Liver (tissue), 9 donors: Measurements from ENCODE around the gene AP1S2. TPM values are rescaled to one million over a fixed set of nuclear protein-coding genes. Genes with fewer than 3 reads are reported as not detected.

Source experiments
- DNase-seq: peaks from one replicate; pipeline ENCODE4 v3.0.0-alpha.2; 2017; ENCODE audit warnings: low spot score
- H3K27ac ChIP-seq, 2 donors: one replicate each; pipeline ENCODE4 v1.7.0; 2013; ENCODE audit warnings: inconsistent platforms in 2 of 2, low read length in 2 of 2, control low read depth in 1 of 2, low read depth in 1 of 2, mild to moderate bottlenecking in 1 of 2
- H3K27me3 ChIP-seq, 4 donors: one replicate each; pipeline versions ENCODE4 v1.6.1 to v1.7.0; 2013; ENCODE audit warnings: low read length in 3 of 4, inconsistent platforms in 1 of 4, mild to moderate bottlenecking in 1 of 4, moderate library complexity in 1 of 4; ENCODE audit not compliant: control insufficient read depth in 4 of 4, insufficient read depth in 4 of 4
- H3K36me3 ChIP-seq, 4 donors: one replicate each; pipeline versions ENCODE4 v1.6.1 to v1.7.0; 2013; ENCODE audit warnings: low read length in 3 of 4, mild to moderate bottlenecking in 3 of 4, low read depth in 1 of 4, moderate library complexity in 1 of 4; ENCODE audit not compliant: control insufficient read depth in 4 of 4, insufficient read depth in 3 of 4
- H3K4me1 ChIP-seq, 4 donors: one replicate each; pipeline versions ENCODE4 v1.6.1 to v1.7.0; 2013; ENCODE audit warnings: low read length in 3 of 4, mild to moderate bottlenecking in 3 of 4, moderate library complexity in 1 of 4; ENCODE audit not compliant: control insufficient read depth in 4 of 4, insufficient read depth in 4 of 4
- H3K4me3 ChIP-seq, 3 donors: one replicate each; pipeline versions ENCODE4 v1.6.1 to v1.7.0; 2013; ENCODE audit warnings: low read length in 3 of 3, control low read depth in 1 of 3, low read depth in 1 of 3, mild to moderate bottlenecking in 1 of 3
- H3K9ac ChIP-seq, 2 donors: one replicate each; pipeline ENCODE4 v1.7.0; 2013; ENCODE audit warnings: low read length in 2 of 2, mild to moderate bottlenecking in 2 of 2, moderate library complexity in 2 of 2, control low read depth in 1 of 2, low read depth in 1 of 2
- H3K9me3 ChIP-seq, 4 donors: one replicate each; pipeline versions ENCODE4 v1.6.1 to v1.7.0; 2013; ENCODE audit warnings: low read length in 3 of 4; ENCODE audit not compliant: control insufficient read depth in 4 of 4
- EGR1 ChIP-seq, 2 donors: IDR thresholded peaks; 2 replicates each; pipeline ENCODE4 v1.6.1; 2016 to 2018; ENCODE audit warnings: antibody characterized with exemption in 2 of 2, low read depth in 2 of 2
- FOXA1 ChIP-seq: IDR thresholded peaks from 2 replicates; pipeline ENCODE4 v1.6.1; 2016; ENCODE audit warnings: antibody characterized with exemption
- FOXA2 ChIP-seq: IDR thresholded peaks from 2 replicates; pipeline ENCODE4 v1.6.1; 2016; ENCODE audit warnings: antibody characterized with exemption
- GABPA ChIP-seq, 2 donors: IDR thresholded peaks in 1 of 2; conservative IDR thresholded peaks in 1 of 2; 2 replicates each; pipeline ENCODE4 v1.6.1; 2016; ENCODE audit warnings: antibody characterized with exemption in 2 of 2, mild to moderate bottlenecking in 1 of 2, moderate library complexity in 1 of 2
- JUND ChIP-seq, 2 donors: IDR thresholded peaks; 2 replicates each; pipeline ENCODE4 v1.6.1; 2016; ENCODE audit warnings: antibody characterized with exemption in 2 of 2
- NR2F2 ChIP-seq: IDR thresholded peaks from 2 replicates; pipeline ENCODE4 v1.6.1; 2016; ENCODE audit warnings: antibody characterized with exemption
- RAD21 ChIP-seq, 2 donors: IDR thresholded peaks; 2 replicates each; pipeline ENCODE4 v1.6.1; 2016; ENCODE audit warnings: antibody characterized with exemption in 2 of 2, mild to moderate bottlenecking in 2 of 2
- RXRA ChIP-seq, 2 donors: IDR thresholded peaks; 2 replicates each; pipeline ENCODE4 v1.6.1; 2017 to 2018; ENCODE audit warnings: antibody characterized with exemption in 2 of 2, mild to moderate bottlenecking in 1 of 2
- SP1 ChIP-seq: IDR thresholded peaks from 2 replicates; pipeline ENCODE4 v1.6.1; 2018; ENCODE audit warnings: antibody characterized with exemption, mild to moderate bottlenecking
- TAF1 ChIP-seq: conservative IDR thresholded peaks from 2 replicates; pipeline ENCODE4 v1.6.1; 2016; ENCODE audit warnings: antibody characterized with exemption, mild to moderate bottlenecking
- YY1 ChIP-seq: IDR thresholded peaks from 2 replicates; pipeline ENCODE4 v1.6.1; 2016; ENCODE audit warnings: antibody characterized with exemption, mild to moderate bottlenecking
- WGBS: extraction: QIAGEN DNeasy Blood & Tissue Kit; methylation state at CpG from one replicate; pipeline ENCODE4 v1.1.7; 2013; 5-methylcytosine and 5-hydroxymethylcytosine counted together
- polyA plus RNA-seq, 2 donors: library from polyadenylated mRNA; stranded (reverse) in 1 of 2; unstranded in 1 of 2; fragments of 200-250 nt in 1 of 2; fragments of >200 nt in 1 of 2; fragmentation: Nextera tagmentation in 1 of 2; extraction: Ambion mirVana in 1 of 2; gene quantifications; one replicate each; pipeline versions ENCODE4 v1.2.1 to v1.2.3, GENCODE V29; 2013 to 2015
- total RNA-seq, 2 donors: library from RNA; depleted of rRNA; stranded (reverse); fragments of >200 nt; gene quantifications; one replicate each; pipeline ENCODE4 v1.2.3, GENCODE V29; 2014
- TF ChIP-seq, protein P1 (sequence below): fragments of 150-350 bp; IDR thresholded peaks from 2 replicates; pipeline ENCODE4 v1.5.1; 2017; ENCODE audit warnings: improper control_type of control experiment, low read depth, low read length; ENCODE audit not compliant: missing input control
- TF ChIP-seq, protein P2 (sequence below): IDR thresholded peaks from 2 replicates; pipeline ENCODE4 v1.6.1; 2016; ENCODE audit warnings: antibody characterized with exemption
- TF ChIP-seq, protein P3 (sequence below): IDR thresholded peaks from 2 replicates; pipeline ENCODE4 v1.6.1; 2016; ENCODE audit warnings: antibody characterized with exemption
- TF ChIP-seq, protein P4 (sequence below): IDR thresholded peaks from 2 replicates; pipeline ENCODE4 v1.6.1; 2016; ENCODE audit warnings: antibody characterized with exemption
- donor health status: healthy.
- donor health status: healthy.
- donor health status: healthy.
- donor health status: healthy.
- donor health status: healthy.

The AP1S2 gene
- total and polyA plus RNA-seq, 4 donors, result 6.1 to 25.7 (median 10.6) TPM

DNA sequence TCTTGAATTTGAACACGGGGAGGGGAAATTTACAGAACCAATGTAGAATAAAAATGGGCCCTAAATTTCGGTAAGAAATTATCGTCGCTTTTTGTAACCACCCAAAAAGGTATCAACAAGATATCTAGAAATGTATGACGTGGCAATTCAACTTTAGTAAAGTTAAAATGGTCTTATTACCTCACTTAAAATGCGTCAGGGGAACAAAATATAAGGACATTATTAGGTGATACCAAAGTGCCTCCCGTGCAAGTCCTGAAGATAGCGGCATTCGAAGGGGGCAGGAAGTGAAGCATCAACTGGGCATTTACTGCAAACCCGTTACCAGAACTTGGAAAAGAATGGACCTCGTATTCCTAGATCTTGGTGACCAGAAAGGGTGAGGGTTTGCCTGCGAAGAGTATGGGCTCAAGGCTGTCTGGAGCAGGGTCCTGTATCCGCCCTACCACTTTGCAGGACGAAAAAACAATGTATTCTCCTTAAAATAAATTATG, 980 bp downstream of the AP1S2 start:
- Histone ChIP-seq H3K9ac (peak overlapping the region in 1 of 2 donors; percentile 31), H3K4me3 (peak overlapping the region in 2 of 3 donors; percentile 69 to 87), H3K9me3 (no peaks in the 10 kb centered on the region), H3K27ac (peak overlapping the region in 1 of 2 donors; percentile 21), H3K4me1 (peaks cover 0 to 14% (median 10%) of the 10 kb centered on the region in 4 donors), H3K36me3 (no peaks in the 10 kb centered on the region), H3K27me3 (no peaks in the 10 kb centered on the region)
- TF ChIP-seq EGR1 (IDR thresholded peaks at IDR 0.05; ENCODE audit: low read depth in 2 of 2) (no peak), JUND (IDR thresholded peaks at IDR 0.05) (no peak), FOXA1 (no peak), RAD21 (IDR thresholded peaks at IDR 0.05) (no peak), YY1 (no peak), FOXA2 (no peak)
- TF ChIP-seq, protein P1, sequence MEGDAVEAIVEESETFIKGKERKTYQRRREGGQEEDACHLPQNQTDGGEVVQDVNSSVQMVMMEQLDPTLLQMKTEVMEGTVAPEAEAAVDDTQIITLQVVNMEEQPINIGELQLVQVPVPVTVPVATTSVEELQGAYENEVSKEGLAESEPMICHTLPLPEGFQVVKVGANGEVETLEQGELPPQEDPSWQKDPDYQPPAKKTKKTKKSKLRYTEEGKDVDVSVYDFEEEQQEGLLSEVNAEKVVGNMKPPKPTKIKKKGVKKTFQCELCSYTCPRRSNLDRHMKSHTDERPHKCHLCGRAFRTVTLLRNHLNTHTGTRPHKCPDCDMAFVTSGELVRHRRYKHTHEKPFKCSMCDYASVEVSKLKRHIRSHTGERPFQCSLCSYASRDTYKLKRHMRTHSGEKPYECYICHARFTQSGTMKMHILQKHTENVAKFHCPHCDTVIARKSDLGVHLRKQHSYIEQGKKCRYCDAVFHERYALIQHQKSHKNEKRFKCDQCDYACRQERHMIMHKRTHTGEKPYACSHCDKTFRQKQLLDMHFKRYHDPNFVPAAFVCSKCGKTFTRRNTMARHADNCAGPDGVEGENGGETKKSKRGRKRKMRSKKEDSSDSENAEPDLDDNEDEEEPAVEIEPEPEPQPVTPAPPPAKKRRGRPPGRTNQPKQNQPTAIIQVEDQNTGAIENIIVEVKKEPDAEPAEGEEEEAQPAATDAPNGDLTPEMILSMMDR, result no peak
- TF ChIP-seq, protein P2, sequence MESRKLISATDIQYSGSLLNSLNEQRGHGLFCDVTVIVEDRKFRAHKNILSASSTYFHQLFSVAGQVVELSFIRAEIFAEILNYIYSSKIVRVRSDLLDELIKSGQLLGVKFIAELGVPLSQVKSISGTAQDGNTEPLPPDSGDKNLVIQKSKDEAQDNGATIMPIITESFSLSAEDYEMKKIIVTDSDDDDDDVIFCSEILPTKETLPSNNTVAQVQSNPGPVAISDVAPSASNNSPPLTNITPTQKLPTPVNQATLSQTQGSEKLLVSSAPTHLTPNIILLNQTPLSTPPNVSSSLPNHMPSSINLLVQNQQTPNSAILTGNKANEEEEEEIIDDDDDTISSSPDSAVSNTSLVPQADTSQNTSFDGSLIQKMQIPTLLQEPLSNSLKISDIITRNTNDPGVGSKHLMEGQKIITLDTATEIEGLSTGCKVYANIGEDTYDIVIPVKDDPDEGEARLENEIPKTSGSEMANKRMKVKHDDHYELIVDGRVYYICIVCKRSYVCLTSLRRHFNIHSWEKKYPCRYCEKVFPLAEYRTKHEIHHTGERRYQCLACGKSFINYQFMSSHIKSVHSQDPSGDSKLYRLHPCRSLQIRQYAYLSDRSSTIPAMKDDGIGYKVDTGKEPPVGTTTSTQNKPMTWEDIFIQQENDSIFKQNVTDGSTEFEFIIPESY, result no peak
- TF ChIP-seq, protein P3, sequence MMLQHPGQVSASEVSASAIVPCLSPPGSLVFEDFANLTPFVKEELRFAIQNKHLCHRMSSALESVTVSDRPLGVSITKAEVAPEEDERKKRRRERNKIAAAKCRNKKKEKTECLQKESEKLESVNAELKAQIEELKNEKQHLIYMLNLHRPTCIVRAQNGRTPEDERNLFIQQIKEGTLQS, result no peak
- no peak for DNase-seq
- WGBS, result 49% methylated on average over 14 of the region's 14 CpGs

DNA sequence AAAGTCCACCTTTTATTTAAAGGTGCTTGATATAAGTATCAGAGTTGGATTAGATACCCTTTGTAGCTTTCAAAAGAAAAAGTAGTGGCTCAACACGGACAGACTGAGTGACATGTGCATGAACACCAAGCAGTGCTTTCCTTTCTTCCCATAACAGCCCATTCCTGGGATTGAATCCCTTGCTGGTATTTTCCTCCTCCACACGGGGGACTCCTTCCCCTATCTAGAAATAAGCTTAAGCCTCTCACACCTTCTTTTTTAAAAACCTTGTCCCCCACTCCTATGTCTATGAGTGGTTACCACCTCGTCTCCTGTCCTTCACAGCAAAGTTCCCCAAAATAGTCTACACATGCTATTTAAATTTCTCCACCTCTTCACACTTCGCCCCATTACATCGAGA, 5.1 kb downstream of the AP1S2 start:
- Histone ChIP-seq H3K27me3 (no peaks in the 10 kb centered on the region), H3K36me3 (peaks cover 0 to 4% (median 0%) of the 10 kb centered on the region in 4 donors), H3K4me1 (peaks cover 0 to 7% (median 4%) of the 10 kb centered on the region in 4 donors), H3K27ac (no peak overlapping the region), H3K9ac (no peak overlapping the region), H3K4me3 (no peak overlapping the region), H3K9me3 (no peaks in the 10 kb centered on the region)
- 70% methylated on average over 5 of the region's 5 CpGs for WGBS
- TF ChIP-seq, protein P2, result no peak
- TF ChIP-seq EGR1 (IDR thresholded peaks at IDR 0.05; ENCODE audit: low read depth in 2 of 2), result no peak
- no peak for TF ChIP-seq TAF1
- no peak for TF ChIP-seq YY1
- TF ChIP-seq FOXA1, result no peak
- peak; percentile 20 to 39 for TF ChIP-seq RAD21 (IDR thresholded peaks at IDR 0.05)
- no peak for DNase-seq

DNA sequence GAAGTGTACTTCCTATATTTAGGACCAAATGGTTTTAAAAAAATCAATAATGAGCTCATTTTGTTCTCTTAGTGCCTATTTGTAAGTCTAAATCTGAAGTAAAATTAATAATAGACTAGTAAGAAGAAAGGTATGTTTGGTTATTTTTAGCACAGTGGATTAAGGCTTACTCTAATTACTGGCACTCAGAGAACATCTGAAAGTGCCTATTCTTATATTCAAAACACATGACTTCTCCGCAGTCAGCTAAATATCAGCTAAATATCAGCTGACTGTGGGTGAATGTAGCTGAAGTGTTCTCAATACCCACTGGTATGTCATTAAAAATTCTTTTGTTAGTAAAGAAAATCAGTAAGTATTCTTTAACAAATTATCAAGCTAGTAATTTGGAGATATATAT, 6.0 kb downstream of the AP1S2 start:
- H3K4me3 ChIP-seq, result no peak overlapping the region
- no peak overlapping the region for H3K27ac ChIP-seq
- WGBS, result 86% methylated on average over 1 of the region's 1 CpG
- no peaks in the 10 kb centered on the region for H3K27me3 ChIP-seq
- H3K9me3 ChIP-seq, result no peaks in the 10 kb centered on the region
- no peak for DNase-seq
- peaks cover 0 to 4% (median 0%) of the 10 kb centered on the region in 4 donors for H3K36me3 ChIP-seq
- peaks cover 0 to under 1% (median 0%) of the 10 kb centered on the region in 4 donors for H3K4me1 ChIP-seq
- no peak overlapping the region for H3K9ac ChIP-seq
- TF ChIP-seq GABPA (IDR thresholded peaks at IDR 0.05 in 1 of 2, conservative IDR thresholded peaks at IDR 0.05 in 1 of 2), result no peak
- no peak for TF ChIP-seq RAD21 (IDR thresholded peaks at IDR 0.05)
- no peak for TF ChIP-seq SP1
- TF ChIP-seq, protein P2, result no peak
- TF ChIP-seq, protein P3, result no peak
- no peak for TF ChIP-seq EGR1 (IDR thresholded peaks at IDR 0.05; ENCODE audit: low read depth in 2 of 2)
- no peak for TF ChIP-seq FOXA1
- TF ChIP-seq RXRA (IDR thresholded peaks at IDR 0.05), result no peak
- TF ChIP-seq TAF1, result no peak
- no peak for TF ChIP-seq NR2F2
- TF ChIP-seq JUND (IDR thresholded peaks at IDR 0.05), result no peak
- TF ChIP-seq YY1, result no peak
- TF ChIP-seq, protein P4, sequence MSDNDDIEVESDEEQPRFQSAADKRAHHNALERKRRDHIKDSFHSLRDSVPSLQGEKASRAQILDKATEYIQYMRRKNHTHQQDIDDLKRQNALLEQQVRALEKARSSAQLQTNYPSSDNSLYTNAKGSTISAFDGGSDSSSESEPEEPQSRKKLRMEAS, result no peak
